OCI-M1 (cell line): Measurements from ENCODE around the gene SLC9C2.
"Not testable (repeated sequence)": the region's sequence is repeated elsewhere in the genome, so short reads cannot be mapped to it uniquely, and the experiment has no call there.

Experiments used
- DNase-seq: peaks from one replicate; lab custom pipeline; 2025; lab: John Stamatoyannopoulos, UW

The SLC9C2 gene

DNA sequence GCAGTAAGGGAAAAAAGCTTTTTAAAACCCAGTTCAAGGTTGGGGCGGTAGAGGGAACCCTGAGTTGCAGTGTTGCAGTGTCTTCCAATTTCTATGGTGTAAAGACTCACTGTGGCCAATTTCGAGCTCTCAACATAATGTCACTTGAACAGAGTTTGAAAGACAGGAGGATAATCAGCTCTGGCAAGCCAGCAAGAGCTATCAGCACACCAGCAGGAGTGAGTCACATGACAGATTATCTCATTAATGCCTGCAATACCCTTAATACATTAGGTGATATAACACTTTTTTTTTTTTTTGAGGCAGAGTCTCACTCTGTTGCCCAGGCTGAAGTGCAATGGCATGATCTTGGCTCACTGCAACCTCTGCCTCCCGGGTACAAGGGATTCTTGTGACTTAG lies 22.8 kb downstream of the SLC9C2 start:
- peak; percentile 23 for DNase-seq

DNA sequence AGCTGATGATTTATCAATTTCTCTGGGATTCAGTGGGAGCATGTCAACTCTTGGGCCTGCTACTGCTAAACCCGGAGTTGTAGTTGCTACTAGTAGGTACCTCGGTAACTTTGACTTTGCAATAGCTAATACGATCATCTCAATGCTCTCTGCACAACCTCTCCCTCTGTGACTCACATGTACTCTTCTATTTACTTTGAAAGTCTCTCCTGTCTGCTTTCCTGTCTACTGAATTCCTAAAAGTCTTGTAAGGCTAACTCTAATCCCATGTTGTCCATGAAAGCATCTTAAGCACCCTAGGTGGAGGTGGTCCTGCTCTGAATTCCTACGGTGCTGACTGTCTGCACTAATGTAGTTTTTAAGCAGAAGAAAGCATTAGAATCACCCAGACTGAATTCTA lies 29.3 kb downstream of the SLC9C2 start:
- no peak for DNase-seq

DNA sequence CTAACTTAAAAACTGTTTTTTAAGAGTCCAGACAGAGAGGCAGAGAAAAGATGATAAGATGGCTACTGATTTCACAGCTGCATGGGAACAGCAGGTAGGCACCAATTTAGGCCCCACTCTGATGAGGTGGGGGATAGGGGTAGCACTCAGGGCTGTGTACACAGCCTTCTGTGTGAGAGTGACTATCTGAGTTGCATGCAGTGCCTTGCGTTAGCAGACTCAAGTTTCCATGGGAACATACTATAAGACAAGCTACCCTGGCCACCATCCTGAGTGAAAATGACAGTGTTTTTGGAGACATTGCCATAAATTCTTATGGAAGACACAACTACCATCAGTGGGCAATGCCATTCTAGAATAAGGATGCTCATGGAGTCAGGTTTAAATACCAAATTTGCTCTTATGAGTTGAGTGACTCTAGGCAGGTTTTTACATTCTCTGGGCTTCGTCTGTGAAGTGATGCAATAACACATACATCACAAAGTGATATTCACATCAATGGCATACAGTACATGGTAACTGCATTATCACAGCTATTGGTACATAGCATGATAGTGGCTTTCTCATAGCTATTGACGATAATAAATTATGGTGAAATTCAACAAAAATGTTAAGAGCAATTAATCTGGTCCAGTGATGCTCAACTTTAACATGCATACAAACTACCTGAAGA lies 30.5 kb downstream of the SLC9C2 start:
- DNase-seq = no peak

DNA sequence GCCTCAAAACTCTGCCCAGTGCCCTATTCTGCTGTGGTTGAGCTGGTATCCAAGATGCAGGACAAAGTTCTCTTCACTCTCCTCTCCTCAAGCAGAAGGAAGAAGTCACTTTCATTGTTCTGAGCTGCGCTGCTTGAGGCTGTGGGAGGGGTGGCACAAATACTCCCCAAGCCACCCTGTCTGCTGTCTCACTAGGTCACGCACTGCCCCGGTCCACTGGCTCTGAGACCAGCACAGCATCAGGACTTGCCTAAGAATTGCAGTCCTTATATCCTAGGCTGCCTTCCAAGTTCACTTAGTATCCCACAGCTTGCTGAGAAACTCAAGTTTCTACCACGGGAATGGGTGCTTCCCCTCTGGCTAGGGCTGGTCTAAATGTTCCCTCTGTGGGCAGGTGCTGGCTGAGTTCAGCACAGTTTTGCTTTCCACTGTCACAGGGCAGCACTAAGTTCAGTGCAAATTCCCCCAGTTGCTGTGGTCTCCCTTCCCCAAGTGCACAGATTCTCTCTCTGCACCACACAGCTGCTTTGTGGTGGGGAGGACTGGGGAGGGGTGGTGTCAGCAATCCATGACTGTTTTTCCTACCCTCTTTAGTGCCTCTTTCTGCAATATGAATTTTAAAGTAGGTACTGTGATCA lies 32.4 kb downstream of the SLC9C2 start:
- no peak for DNase-seq

DNA sequence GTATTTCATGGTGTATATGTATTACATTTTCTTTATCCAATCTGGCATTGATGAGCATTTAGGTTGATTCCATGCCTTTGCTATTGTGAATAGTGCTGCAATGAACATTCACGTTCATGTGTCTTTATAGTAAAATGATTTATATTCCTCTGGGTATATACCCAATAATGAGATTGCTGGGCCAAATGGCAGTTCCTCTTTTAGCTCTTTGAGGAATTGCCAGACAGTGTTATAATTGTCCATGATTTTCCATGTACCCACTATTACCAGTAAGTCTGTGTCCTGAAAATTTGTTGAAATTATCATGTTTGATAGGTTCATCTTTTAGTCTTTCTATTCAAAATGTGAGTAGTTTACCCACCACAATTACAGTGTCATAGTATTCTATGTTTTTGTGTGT lies 34.4 kb downstream of the SLC9C2 start:
- no peak for DNase-seq

DNA sequence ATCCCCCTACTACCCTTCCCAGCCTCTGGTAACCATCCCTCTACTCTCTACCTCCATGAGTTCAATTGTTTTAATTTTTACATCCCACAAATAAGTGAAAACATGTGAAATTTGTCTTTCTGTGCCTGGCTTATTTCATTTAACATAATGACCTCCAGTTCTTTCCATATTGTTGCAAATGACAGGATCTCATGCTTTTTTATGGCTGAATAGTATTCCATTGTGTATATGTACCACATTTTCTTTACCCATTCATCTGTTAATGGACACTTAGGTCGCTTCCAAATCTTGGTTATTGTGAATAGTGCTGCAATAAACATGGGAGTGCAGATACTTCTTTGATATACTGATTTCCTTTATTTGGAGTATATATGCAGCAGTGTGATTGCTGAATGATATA lies 39.0 kb downstream of the SLC9C2 start:
- not testable (repeated sequence) for DNase-seq

DNA sequence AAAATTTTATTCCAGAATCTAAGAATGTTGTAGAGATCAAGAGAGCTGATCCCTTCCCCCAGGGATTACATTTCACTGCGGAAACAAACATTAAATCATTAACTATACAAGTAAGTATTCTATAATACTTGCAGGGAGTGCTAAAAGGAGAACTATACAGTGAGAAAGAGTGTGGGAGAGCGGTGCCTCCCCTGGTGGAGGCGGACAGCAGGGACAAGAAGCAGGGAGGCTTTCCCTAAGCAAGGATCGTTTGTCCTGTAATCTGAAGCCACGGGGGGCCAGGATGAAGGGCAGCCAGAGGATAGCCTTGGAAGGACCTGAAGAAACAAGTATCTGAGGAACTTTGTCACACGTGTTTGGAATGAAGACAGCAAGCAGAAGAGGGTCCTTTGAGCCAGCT lies 40.1 kb downstream of the SLC9C2 start:
- no peak for DNase-seq

DNA sequence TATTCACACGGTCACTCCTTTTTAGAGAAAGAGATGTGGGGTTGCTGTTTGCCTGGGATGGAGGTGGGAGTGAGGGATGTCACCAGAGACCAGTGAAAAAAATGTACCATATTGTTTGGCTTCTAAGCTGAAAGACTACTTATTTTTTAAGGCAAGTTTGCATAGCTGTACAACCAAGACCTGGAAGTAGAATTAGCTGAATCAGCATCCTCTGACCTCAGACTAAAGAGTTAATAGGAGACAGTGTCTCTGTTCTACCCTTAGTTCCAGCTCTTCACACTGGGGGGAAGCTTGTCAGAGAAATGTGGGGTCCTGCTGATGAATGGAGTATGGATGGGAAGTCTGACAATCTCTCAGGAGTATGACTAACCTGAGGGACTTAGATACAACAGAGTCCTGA lies 41.6 kb downstream of the SLC9C2 start:
- no peak for DNase-seq

DNA sequence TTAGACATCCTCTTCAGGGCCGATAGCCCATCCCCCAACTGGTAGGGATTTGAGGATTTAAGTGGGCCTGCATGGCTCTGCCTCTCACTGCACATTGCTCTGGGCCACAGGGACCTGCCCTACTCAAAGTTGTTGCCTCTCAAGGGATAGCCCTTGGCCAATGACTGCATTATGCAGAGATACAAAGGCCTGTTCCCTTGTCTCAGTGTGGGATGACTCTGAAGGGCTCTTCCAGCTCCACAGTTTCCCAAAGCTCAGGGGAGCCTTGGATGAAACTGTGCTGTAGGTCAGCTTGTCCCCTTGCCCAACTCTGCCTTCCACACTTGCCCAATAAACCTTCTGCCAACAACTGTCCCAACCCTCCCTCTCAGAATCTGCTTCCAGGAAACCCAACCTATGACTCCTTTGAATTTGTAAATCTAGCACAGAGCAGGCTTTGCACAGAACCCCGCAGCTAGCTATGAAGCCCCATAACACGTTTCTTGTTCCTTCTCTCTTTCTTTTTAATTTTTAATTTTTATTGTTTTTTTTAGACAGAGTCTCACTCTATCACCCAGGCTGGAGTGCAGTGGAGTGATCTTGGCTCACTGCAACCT lies 42.5 kb downstream of the SLC9C2 start:
- no peak for DNase-seq

DNA sequence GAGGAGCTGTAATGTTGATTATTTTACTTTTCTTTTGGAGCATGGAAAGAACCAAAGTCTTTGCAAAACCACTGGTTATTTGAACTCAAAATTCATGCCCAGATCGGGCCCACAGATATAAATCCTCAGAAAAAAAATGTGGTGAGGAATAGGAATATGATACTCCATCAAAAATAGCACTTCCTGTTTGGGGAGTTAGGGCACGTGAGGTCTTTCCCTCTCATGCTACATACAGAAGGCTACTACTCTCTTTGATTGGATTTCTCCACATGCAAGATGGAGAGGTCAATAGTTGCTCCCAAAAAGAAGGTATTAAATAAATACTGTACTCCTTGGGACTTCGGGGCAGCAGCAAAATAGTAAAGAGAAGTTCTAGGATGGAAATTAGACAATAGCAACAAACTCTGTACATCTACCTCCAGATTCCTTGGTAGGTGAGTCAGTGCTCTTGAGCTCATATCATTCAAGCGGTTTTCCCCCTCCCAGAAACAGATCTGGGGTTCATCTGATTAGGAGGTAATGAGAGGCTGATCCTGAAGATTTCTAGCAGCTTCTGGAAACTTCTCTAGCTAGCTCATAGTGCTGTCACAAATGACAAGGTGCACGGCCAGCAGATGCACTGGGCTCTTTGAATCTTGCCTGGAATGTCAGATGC lies 47.1 kb downstream of the SLC9C2 start:
- no peak for DNase-seq

DNA sequence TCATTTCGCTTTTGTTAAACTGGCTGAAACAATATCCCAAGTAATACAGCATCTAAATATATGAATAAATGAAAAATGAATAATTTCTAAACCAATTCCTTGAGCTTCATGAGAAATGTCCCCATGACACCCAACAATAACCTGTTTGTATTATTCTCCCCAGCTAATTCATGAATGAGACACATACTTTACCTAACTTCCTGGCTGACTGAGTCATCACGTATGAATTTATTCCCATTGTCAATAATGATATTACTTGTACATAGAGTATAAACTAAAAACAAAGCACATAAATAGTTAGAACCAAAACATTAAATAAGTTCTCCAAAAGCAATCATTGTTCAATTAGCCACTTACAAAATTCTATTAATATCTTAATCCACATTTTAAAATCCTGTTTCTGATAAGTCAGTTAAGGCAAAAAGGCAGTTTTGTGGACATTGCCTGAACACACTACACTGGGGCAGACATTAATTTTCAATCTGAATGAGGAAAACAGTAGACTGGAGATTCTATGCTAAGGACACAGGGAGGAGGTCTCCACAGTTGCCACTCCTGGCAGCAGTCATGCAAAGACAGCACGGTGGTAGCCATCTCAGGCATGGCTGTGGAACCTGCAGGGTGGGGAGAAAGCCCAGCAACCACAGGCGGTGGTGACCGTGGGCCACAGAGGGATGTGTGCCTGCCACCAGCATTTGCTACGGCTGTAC lies 48.2 kb downstream of the SLC9C2 start:
- no peak for DNase-seq

DNA sequence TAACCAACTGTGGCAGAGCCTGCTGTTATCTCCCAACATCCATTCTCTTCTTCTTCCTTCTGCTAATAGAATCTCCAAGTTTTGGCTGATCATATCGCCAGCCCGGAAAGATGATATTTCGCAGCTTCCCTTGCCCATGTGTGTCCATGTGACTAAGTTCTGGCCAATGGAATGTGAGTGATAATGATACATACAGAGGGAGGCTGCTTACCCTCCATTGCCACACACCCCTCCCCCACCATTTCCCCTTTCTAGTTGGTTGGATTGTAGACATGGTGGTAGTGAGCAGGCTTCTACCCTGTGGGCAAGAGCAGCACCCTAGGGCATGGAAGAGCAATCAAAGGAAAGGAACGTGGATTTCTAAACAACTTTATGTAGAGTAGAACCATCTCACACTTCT lies 48.8 kb downstream of the SLC9C2 start:
- peak; percentile 96 for DNase-seq

DNA sequence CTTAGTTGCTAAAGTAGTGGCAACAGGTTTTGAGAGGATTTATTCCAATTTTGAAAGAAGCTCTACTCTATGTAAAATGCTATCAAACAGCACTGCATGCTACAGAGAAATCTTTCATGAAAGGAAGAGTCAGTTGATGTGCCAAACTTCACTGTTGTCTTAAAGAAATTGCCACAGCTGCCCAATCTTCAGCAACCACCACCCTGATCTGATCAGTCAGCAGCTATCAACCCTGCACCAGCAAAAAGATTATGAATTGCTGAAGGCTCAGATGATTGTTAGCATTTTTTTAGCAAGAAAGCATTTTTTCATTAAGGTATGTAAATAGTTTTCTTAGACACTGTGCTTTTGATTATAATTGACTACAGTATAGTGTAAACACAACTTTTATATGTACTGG lies 49.6 kb downstream of the SLC9C2 start:
- peak; percentile 40 for DNase-seq

DNA sequence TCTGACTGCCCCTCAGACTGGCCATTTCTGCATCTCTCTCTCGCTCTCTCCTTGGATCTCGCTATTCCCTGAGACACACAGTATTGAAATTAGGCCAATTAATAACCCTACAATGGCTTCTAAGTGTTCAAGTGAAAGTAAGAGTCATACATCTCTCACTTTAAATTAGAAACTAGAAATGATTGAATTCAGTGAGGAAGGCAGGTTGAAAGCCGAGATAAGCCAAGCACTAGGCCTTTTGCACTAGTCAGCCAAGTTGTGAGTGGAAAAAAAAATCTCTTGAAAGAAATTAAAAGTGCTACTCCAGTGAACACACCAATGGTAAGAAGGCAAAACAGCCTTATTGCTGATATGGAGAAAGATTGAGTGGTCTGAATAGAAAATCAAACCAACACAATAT lies 51.2 kb downstream of the SLC9C2 start:
- no peak for DNase-seq

DNA sequence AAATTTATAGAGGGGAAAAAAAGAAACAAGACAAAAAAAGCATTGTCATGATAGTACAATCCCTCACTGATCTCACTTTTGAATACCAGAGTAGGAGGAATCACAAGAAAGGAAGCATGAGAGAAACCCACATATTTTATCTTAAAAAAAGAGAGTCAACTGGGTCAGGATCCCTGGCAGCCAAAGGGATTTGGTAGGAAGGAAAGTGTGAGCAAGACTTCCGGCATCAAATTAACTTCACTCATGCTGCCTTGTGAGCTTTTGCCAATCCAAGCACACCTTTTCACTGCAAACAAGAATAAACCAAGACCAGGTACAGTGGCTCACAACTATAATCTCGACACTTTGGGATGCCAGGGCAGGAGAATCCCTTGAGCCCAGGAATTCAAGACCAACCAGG lies 53.1 kb downstream of the SLC9C2 start:
- DNase-seq = no peak

DNA sequence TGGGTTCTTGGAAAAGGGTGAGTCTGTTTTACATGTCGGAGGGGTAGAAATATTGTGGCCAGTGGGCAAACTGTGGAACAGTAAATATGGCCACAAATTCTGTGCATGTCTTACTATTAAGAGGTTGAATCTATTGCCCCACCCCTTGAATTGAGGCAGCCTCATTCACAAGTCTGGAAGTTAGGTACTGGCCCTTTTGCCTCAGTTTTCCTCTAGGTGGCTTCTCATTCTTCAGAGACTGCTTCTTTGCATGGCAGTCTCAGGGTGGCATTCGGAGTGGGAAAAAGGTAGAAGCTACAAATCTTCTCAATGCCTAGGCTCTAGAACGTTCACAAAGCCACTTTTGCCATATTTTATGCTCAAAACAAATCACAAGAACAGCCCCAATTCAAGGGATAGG lies 57.2 kb downstream of the SLC9C2 start:
- no peak for DNase-seq

DNA sequence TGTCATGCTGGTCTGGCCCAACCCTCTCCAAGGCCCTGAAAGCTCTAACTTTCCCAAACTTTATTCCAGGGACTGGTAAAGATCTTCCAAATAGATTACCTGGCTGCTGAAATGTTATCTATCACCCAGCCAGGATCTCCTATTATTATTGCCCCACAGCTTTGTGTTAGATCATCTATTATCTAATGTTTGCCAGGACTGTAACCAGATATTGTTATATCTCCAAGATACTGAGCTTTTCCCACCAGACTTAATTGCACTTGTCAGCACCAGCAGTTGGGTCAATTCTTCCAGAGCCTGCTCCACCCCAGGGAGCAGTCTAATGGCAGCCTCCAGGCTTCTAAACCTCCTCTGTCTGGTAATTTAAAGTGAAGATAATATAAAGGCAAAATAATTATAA lies 66.6 kb downstream of the SLC9C2 start:
- DNase-seq = no peak

DNA sequence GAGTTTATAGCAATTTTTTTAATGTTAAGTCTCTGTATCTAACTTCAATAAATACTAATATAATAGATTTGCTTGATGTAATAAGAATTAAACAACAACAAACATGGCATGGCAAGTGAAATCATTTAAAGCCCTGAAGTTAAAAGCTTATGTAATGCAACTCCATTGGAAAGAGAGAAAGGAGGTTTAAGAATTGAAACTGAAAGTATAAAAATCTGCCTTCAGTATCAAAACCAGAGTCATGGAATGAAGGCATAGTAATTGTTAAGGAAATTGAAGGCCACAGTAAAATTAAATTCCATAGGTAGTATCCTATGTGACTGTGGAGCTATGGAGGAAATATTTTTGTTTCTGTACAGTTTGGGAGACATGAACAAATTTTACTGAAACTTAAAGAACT lies 70.6 kb downstream of the SLC9C2 start:
- DNase-seq = peak; percentile 83

DNA sequence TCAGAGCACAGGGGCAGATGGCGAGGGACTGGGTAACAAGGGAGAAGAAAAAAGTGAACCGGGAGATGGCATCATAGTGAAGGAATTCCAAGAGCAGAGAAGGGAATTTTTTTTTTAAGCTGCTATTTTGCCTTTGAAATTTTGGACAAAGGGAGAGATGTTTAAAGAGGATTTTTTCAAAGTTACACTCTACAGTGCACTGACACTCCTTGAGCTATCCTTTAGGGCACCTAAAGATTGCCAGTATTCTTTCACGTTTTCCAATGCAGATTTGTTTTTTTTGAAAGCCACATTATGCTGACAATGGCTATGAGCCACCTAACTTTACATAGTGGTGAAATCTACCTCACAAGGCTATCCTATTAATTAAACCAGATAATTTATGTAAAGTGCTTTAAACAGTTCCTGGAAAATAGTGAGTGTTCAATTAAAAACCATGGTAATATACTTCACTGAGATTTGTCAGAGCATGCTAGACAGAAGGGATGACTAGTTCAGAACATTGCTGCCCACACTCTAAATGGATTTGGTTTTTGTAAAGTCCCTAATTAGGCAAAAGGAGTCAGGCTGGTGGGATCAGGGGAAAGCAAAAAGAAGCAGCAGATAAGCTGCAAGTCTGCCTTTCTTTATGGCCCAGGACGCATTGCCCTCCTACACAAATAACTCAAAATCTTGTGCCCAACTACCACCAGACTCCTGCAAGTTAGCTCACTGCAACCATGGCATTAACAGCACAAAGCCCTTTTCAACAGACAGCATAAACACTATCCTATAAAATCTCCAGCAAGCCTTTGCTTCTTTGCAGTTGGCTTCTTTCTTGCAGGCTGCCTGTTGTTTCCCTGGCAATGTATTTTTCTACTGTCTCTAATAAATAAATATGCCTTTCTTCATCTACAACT lies 71.8 kb downstream of the SLC9C2 start:
- DNase-seq = no peak

DNA sequence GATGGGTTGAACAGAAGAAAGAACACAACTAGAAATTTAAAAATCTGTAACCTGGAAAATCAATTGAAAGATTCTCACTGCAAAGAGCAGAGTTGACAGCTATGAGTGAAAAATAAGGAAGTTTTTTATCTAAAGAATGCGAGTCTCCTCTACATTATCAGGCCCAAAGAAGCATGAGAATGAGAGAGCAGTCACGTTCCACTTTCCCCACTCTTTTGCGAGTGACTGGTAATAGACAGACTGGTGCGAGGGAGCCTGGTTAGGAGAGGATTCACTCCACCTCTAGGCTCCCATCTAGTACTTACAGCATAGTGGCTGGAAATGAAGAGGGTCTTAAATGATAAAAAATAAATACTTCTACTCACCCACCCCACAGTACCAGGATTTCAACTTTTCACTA lies 73.8 kb downstream of the SLC9C2 start:
- DNase-seq = peak; percentile 78

DNA sequence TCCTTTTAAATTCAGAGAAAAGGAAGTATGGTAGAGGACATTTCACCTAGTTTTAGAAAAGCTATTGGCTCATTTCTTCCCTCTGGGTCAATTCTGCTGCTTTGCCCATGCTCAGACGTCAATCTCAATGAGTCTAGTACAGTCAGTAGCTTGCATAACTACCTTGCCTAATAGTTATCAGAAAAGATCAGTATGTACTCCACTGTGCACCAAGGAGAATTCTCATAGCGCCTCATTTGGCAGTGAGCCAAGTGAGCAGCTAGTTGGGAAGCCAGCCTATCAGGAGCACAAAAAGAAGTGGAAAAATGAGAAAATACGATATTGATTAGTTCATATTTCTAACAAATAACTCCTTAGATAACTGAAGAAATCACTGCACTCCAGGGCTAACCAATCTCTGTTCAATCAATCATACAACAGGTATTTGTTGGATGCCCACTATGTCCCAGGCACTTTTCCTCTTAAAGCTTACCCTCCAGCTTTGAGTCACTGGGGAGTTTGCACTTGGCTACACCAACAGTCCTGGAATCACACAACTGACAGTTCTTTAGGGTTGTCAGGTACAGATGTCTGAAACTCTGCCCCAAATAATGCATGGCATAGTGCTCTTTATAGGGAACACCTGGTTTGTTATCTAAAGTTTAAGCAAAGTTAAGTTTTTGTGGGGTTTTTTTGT lies 75.6 kb downstream of the SLC9C2 start:
- peak; percentile 59 for DNase-seq
